GM10847 (cell line): ENCODE results near the gene UNC79.

Source experiments
- POLR2A ChIP-seq: IDR thresholded peaks from 2 replicates; pipeline ENCODE4 v1.6.1; 2011; ENCODE audit not compliant: insufficient read length; ENCODE audit errors: extremely low read depth

UNC79 gene

DNA sequence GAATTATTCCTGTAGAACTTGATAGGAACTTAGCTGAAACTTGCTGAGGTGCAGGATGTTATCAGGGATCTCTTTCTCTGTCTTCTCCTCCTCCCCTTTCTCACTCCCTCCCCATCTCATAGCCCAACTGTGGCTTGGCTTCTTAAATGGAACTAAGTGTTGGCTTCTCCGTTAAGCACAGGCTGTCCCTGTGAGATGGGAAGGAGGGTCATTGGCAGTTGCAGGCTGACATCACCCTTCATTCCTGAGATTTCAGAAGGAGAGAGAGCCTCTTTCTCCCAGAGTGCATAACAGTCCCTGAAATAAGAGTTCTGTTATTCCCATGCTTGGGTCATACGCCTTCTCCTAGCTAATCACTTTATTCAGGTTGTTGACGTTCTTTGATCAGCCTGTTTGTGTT is 162.0 kb downstream of the UNC79 start:
- TF ChIP-seq POLR2A, result no peak

DNA sequence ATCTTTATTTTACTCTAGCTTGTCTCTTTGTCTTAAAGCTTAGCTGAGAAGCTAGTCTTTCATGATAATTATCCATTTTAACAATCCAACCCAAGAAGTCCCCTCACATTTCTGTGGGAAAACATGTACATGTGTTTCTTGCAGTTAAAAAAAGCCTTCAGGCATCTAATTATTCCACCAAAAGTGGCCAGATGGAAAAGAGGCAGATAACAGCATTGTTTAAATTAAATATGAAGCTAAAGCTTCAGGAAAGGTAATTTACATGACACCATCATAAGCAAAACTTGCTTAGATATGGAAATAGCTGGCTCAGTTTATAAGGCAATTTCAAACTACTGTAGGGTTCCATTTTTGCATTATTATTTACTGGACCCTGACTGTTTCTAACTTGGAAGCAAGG is 175.4 kb downstream of the UNC79 start:
- TF ChIP-seq POLR2A, result no peak

DNA sequence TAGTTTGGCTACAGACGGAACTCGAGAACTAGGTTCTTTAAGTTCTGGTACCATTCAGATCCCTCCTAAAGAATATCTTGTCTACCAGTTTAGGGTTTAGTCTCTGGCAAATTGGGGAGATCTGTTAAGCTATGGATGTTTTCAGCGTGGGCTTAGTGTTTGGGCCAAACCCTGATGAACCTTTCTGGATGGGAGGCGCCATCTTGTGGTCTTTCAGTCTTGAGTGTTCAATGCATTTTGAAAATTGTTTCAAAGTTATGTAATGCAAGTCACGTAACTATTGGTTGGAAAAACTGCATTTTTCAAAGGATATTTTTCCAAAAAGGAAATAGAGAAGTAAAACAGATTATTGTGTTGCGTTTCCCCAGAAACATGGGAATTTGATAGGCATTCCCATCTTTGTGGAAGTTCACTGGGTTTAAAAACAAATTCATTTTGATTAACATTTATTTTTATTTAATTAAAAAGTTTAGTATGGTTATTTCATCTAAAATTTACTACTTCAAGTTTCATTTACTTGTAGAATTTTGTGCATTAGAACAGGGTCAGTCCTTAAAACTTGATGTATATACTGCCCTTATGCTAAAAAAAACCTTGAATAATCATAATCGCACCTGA is 188.5 kb downstream of the UNC79 start:
- no peak for TF ChIP-seq POLR2A

DNA sequence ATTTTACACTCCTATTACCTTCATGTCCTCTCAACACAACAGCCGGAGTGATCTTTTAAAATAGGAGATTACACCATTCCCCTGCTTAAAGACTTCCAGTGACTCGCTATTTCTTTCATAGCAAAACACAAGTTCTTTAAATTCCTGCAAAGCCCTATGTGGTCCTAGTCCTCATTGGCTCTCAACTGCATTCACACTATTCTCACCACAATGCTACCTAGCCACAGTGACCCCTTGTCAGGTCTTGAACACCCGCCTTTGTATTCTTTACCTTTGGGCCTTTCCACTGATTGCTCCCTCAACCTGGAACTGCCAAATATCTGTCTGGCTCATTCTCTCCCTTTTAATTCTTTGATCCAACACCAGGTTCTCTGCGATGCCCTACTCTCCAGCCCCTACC is 197.3 kb downstream of the UNC79 start:
- no peak for TF ChIP-seq POLR2A

DNA sequence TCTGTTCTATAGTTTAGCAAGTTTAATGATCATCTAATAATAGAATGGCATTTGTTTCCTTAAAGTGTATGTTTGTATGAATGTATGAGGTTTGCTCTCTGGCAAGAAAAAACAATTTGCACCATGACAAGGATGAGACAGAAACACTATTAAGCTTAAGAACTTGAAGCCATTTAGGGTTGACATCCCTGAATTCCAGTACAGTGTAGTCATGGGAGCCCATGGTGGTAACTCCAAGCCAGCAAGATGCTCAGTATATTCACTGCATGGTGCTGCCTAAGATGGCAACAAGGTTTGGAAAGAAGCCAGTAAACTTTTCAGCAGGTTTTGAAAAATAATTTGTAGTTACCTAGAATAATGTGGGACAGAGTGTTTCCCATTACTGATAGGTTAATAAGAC is 198.9 kb downstream of the UNC79 start:
- TF ChIP-seq POLR2A, result no peak

DNA sequence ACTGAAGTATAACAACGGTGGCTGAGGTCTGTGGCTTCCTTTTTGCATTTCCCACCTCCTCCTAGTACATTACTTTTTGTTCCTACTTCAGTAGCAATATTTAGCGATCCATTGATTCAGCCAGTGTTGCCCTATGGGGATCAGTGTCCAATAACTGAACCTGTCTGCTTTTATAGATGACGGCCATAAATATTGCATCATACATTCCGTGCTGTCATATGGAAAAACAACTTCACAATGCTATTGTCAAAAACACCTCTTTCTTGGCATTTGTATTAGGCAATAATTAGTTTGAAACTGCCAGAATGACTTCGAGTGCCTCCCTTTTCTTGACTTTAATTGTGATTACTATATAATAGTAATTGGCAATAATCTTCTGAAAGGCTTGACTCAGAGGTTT is 208.1 kb downstream of the UNC79 start:
- no peak for TF ChIP-seq POLR2A

DNA sequence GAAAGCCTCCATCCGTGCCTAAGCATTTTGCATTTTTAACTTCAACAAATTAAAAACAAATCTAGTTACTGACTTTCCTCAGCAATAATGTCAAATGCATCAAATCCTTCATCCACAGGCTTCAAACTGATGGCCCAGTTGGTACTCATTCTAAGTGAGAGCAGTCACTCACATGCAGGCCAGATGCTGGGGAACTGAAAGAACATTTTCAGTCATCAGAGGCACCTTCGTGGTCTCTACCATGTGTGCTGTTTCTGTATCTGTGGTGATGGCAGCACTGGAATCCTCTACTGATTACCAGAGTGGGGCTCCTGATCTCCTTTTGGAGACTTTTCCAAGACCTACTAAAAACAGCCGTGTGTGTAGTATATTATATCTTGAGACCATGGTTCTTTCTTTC is 212.4 kb downstream of the UNC79 start:
- TF ChIP-seq POLR2A, result no peak

DNA sequence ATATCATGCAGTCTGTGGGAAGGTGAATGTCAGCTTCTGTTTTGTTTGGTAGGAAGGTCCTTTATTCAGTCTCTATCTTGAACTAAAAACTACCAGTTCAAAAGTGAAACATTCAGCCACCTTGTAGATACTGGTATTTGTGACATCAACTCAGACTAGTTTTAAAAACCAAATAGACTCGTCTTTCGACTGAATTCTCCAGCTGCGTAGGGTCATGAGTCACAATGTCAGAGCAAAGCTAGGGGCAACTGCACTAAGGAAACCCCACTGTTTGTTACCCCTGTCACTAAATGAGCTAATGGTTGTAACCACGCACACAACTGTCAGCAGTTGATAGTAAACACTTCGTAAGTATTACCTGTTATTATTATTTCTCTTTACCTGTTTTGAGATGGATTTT is 212.9 kb downstream of the UNC79 start:
- TF ChIP-seq POLR2A, result no peak

DNA sequence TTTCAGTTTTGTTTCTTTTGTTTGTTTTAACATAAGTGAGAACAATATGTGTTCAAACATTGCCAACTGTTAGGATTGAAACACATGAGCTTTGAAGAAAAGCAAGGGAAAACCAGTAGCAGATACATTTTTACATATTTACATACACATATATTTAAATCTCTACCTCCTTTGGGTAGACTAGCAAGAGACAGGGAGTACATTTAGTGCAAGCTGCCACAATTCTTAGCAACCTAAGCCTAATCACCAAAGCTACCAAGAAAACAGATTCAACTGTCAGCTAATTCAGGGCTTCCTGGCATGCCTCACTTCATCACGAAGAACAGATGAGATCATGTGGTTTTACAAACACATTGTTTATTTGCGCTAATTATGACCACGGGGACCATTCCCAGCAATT is 214.5 kb downstream of the UNC79 start:
- TF ChIP-seq POLR2A, result no peak

DNA sequence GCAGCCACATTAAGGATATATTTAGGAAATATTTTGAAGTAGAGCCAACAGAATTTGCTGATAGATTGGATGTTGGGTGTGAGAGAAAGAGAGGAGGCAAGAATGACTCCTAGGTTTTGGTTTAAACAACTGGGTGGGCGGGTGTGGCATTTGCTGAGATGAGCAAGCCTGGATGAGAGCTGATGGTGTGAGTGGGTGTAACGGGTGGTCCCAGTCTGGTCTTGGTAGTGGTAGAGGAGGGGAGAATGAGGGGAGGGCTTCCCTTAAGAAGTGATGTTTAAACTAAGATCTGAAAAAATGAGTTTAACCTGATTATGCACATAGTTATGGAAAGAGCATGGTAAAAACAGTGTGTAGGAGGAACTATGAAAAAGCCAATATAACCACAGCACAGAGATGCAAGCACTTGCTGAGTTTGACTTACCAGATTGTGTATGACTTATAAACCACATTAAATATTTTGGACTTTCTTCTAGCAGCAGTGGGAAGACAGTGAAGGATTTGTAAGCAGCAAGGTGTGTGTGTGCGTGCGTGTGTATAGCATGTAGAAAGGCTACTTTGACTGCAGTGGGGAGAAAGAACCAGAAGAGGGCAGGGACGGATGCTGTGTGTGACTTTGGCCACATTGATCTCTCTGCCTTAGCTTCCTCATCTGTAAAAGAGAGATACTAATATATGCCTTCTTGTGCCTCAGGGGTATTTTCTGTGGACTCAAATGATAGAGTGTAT is 217.9 kb downstream of the UNC79 start:
- no peak for TF ChIP-seq POLR2A

DNA sequence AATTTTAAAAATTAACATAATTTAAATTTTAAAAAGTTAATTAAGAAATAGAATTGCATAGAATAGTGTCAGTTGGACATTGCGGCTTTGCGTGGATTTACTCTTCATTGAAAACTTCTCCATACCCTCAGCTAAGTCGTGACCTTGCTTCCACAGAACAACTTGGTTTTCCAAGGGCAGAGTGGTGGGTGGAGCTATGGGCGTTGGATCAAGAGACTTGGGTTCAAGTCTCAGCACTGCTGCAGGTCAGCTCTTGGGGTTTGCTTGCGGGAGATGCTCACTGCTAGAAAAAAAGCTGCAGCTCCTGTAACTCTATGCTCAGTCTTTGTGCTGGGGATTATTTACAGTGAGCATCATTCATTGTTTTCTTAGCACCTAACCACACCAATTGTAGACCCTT is 223.9 kb downstream of the UNC79 start:
- TF ChIP-seq POLR2A, result no peak

DNA sequence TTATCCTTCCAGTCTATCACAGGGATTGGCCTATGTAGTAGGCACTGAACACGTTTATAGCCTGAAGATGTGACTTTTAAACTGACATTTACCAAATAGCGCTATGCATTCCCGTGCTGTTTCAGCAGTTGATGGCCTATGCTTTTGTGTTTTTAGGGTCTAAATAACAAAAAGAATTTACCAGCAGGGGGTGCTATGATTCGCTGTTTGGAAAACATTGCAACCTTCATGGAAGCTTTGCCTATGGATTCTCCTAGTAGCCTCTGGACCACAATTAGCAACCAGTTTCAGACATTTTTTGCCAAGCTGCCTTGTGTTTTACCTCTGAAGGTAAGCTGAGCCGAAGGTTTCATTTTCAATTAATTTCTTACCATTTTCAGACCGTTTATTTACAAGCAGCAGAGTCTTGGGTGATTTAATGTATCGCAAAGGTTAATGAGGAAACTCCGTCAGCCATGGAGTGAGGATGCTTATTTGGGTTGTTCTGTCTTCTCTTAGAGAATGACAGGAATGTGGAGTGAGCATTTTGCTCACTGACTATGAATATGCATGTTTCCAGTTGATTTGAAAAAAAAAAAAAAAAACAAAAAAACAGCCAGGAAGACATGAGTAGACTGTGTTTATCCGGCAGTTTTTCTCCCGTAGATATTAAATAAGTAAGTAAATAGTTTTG is 224.5 kb downstream of the UNC79 start:
- no peak for TF ChIP-seq POLR2A

DNA sequence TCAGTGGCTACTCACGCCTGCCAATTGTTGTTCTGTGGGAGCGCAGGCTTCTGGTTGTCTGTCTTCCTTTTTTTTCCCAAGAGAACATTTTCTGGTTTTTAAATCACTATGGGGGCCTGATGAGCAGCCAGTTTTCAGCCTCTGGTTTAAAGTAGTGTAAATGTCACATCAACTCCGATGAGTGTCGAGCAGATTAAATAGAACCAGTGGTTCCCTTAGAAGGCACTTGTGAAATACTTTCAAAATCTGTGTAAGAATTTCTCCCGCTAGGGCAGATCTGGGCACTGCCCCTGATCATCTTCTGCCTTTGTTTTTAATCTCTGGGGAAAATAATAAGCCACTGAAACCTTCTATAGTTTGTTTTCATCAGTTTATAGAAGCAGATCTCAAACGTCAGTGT is 227.1 kb downstream of the UNC79 start:
- TF ChIP-seq POLR2A, result no peak

DNA sequence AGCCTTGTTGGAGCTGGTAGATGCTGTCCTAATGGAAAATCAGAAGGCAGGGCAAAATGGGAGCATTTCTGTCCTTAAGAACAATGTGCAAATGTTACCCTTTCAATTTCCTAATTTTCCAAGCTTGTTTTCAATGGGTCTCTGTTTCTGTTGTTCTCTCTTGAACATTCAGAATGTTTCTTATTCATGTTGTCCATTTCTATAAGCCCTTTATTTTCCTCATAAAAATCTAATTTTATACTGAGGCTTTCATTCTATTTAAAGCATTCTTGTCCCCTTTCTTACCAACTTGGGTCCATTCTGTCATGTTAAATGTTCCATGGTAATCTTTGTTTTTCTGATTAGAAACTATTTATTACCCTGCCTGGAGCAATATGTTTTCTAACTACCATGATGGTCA is 232.6 kb downstream of the UNC79 start:
- no peak for TF ChIP-seq POLR2A

DNA sequence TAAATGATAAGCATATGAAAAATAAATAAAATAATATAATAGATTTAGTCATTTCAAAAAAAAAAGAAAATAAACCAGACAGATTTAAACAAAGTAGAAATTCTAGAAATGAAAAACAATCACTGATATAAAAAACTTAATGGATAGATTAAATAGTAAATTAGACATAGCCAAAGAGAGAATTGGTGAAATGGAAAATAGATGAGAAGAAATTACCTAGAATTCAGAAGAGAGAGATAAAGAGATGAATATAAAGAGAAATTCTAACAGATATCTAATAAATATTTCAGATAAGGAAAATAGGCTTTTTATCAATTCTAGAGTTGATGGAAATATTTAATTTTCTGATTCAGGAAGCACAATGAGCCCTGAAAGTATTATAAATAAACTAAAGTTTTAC is 234.4 kb downstream of the UNC79 start:
- TF ChIP-seq POLR2A, result no peak

DNA sequence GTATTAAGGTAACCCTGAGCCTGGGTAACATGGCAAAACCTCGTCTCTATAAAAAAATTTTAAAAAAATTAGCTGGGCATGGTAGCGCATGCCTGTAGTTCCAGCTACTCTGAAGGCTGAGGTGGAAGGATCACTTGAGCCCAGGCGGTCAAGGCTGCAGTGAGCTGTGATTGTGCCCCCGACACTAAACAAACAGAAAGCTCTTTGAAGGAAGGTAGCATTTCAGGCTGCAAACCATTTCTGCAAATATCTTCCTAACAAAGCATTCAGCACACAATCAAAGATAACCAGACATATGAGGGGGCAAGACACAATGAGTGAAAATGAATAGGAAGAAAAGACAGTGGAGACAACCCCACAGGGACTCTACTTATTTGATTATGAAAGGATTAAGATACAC is 238.9 kb downstream of the UNC79 start:
- TF ChIP-seq POLR2A, result no peak
